Peyer's patch (tissue), 4 donors: ENCODE data around the gene CADM1. TPM values are rescaled to one million over a fixed set of nuclear protein-coding genes. Genes with fewer than 3 reads are reported as not detected.

ENCODE experiments used
- DNase-seq, 3 donors: peaks; one replicate each; pipeline ENCODE4 v3.0.0-alpha.2; 2017 to 2019
- H3K27ac ChIP-seq, 4 donors: fragments of 200-600 bp; sonication (generic); one replicate each; pipeline ENCODE4 v1.5.1; 2016 to 2019
- H3K27me3 ChIP-seq, 2 donors: fragments of 200-600 bp; sonication (generic); one replicate each; pipeline ENCODE4 v1.5.1; 2019
- H3K36me3 ChIP-seq, 3 donors: fragments of 200-600 bp; sonication (generic); one replicate each; pipeline ENCODE4 v1.5.1; 2016 to 2019
- H3K4me1 ChIP-seq, 4 donors: fragments of 200-600 bp; sonication (generic); one replicate each; pipeline ENCODE4 v1.5.1; 2016 to 2019
- H3K4me3 ChIP-seq, 4 donors: fragments of 200-600 bp; sonication (generic); 1 replicate in 3 of 4; 2 replicates in 1 of 4; pipeline ENCODE4 v1.5.1; 2016 to 2019; ENCODE audit warnings: mild to moderate bottlenecking in 1 of 4
- H3K9me3 ChIP-seq, 4 donors: fragments of 200-600 bp; sonication (generic); one replicate each; pipeline ENCODE4 v1.5.1; 2016 to 2019; ENCODE audit warnings: mild to moderate bottlenecking in 1 of 4
- CTCF ChIP-seq, 6 experiments: fragments of 450-650 bp in 4 of 6; fragments of 200-600 bp in 2 of 6; sonication (generic) in 1 of 6; IDR thresholded peaks; one replicate each; pipeline ENCODE4 v1.5.1; 2017 to 2019; ENCODE audit warnings: antibody characterized with exemption in 6 of 6, mild to moderate bottlenecking in 3 of 6, moderate library complexity in 1 of 6
- POLR2A ChIP-seq, 2 donors: fragments of 450-650 bp; IDR thresholded peaks; one replicate each; pipeline ENCODE4 v1.5.1; 2017; ENCODE audit warnings: antibody characterized with exemption in 2 of 2, mild to moderate bottlenecking in 2 of 2, moderate library complexity in 2 of 2
- total RNA-seq, 4 donors: library from RNA; depleted of rRNA; stranded (reverse); fragments of >200 nt; gene quantifications; one replicate each; pipeline ENCODE4 v1.1.0, GENCODE V29; 2016

CADM1 gene
- total RNA-seq, 4 donors from 2014 or later = 0.38 to 8.3 (median 2.5) TPM

DNA sequence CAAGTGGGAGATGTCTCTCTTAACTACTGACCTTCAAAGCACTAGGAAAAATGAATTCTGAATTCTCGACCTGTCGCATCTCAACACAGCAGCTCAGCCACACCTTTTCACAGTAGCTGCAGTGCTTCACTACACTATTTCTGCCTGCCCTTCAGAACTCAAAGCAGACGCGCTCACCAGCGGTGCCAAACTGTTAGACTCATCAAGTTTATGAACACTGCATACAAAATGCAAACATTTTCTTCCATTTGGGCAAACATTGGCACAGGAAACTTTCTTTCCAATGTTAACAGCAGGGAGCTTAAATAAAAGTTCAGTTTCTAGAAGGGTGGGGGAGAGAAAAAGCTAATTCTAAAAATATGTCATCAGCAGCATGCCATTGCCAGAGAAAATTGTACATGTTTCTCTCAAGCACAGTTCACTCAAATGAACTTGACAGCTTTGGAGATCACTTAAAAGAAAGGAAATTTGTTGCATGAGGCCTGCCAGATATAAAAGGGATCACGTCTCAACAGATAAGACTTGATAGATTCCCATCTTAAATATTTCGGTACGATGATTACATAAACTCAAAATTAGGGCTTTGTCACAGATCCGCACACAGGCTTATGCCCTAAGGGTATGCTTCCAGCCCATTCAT lies 82.7 kb downstream of the CADM1 start:
- no peaks in the 10 kb centered on the region for H3K36me3 ChIP-seq
- no peaks in the 10 kb centered on the region for H3K4me1 ChIP-seq
- H3K4me3 ChIP-seq = no peak overlapping the region
- H3K9me3 ChIP-seq = no peaks in the 10 kb centered on the region
- no peak overlapping the region for H3K27ac ChIP-seq
- DNase-seq = no peak
- TF ChIP-seq POLR2A (IDR thresholded peaks at IDR 0.05) = no peak
- TF ChIP-seq CTCF (IDR thresholded peaks at IDR 0.05) = no peak
- H3K27me3 ChIP-seq = no peaks in the 10 kb centered on the region

DNA sequence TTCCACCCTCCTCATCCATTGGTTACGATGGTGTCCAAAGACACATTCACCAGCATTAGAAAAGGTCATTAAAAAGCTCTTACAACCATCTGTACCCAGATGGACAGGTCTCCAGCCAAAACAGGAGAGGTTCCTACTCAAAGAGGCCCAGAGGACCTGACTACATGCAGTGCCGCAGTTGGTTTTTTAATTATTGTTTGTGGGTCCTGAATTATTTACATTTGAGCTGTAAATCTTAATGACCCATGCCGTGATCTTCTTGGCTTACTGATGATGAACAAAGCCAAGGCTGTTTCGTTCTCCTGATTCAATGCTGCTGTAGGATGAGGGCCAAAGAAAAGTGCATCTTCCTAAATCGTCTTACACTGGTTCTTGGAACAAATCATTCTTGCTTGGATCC lies 83.7 kb downstream of the CADM1 start:
- TF ChIP-seq POLR2A (IDR thresholded peaks at IDR 0.05) (no peak), CTCF (IDR thresholded peaks at IDR 0.05) (no peak)
- no peaks in the 10 kb centered on the region for H3K36me3 ChIP-seq
- H3K4me1 ChIP-seq = no peaks in the 10 kb centered on the region
- H3K4me3 ChIP-seq = no peak overlapping the region
- H3K27ac ChIP-seq = no peak overlapping the region
- DNase-seq = no peak
- no peaks in the 10 kb centered on the region for H3K27me3 ChIP-seq
- H3K9me3 ChIP-seq = no peaks in the 10 kb centered on the region

GRCh38 chr11:115418626-115419025 lies 85.6 kb downstream of the CADM1 start:
- TF ChIP-seq POLR2A (IDR thresholded peaks at IDR 0.05) (no peak), CTCF (IDR thresholded peaks at IDR 0.05) (no peak)
- Histone ChIP-seq H3K4me1 (no peaks in the 10 kb centered on the region), H3K9me3 (no peaks in the 10 kb centered on the region), H3K27me3 (no peaks in the 10 kb centered on the region), H3K27ac (no peak overlapping the region), H3K36me3 (no peaks in the 10 kb centered on the region), H3K4me3 (no peak overlapping the region)
- DNase-seq = no peak

GRCh38 chr11:115418081-115418480 lies 86.1 kb downstream of the CADM1 start:
- no peaks in the 10 kb centered on the region for H3K36me3 ChIP-seq
- no peak overlapping the region for H3K4me3 ChIP-seq
- H3K27ac ChIP-seq = no peak overlapping the region
- no peak for TF ChIP-seq CTCF (IDR thresholded peaks at IDR 0.05)
- TF ChIP-seq POLR2A (IDR thresholded peaks at IDR 0.05) = no peak
- no peaks in the 10 kb centered on the region for H3K27me3 ChIP-seq
- no peak for DNase-seq
- H3K4me1 ChIP-seq = no peaks in the 10 kb centered on the region
- no peaks in the 10 kb centered on the region for H3K9me3 ChIP-seq

GRCh38 chr11:115411120-115411519 lies 93.1 kb downstream of the CADM1 start:
- H3K9me3 ChIP-seq = no peaks in the 10 kb centered on the region
- TF ChIP-seq CTCF (IDR thresholded peaks at IDR 0.05) = no peak
- no peak for TF ChIP-seq POLR2A (IDR thresholded peaks at IDR 0.05)

More at GRCh38 chr11:115411120-115411519, 93.1 kb downstream of the CADM1 start:
- Histone ChIP-seq H3K4me3 (no peak overlapping the region), H3K4me1 (peaks cover 0 to 20% (median 0%) of the 10 kb centered on the region in 4 donors), H3K27ac (no peak overlapping the region), H3K36me3 (no peaks in the 10 kb centered on the region), H3K27me3 (no peaks in the 10 kb centered on the region)
- no peak for DNase-seq
